Measurements from ENCODE around the gene MNX1.

Gene MNX1

DNA sequence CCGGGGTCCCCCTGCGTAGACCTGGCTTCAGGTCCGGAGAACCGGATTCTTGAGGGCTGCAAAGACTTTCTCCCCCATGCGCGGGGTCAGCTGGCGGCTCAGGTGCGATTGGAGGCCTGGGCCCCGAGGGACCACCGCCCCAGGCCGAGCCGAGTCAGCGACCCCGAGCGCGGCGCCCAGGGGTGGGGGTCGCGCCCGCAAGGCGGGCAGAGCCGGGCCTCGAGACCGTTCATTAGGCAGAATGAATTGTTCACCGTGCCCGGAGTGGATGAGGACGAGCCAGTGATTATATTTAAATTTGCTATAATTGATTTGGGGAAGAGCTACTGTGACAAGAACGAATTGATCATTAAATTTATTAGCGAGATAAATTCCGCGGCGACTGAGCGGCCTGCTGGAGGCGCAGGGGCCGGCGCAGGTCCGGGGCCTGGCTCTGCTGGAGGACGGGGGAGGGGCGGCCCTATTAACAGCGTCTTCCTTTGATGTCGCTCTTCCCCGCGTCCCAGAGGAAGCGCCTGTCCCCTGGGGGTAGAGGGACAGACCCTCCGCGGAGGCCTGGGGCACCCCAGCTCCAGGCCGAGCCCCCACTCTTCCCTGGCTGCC, 7.5 kb downstream of the MNX1 start:
- no peak for DNase-seq (ENCODE audit: low read depth)

DNA sequence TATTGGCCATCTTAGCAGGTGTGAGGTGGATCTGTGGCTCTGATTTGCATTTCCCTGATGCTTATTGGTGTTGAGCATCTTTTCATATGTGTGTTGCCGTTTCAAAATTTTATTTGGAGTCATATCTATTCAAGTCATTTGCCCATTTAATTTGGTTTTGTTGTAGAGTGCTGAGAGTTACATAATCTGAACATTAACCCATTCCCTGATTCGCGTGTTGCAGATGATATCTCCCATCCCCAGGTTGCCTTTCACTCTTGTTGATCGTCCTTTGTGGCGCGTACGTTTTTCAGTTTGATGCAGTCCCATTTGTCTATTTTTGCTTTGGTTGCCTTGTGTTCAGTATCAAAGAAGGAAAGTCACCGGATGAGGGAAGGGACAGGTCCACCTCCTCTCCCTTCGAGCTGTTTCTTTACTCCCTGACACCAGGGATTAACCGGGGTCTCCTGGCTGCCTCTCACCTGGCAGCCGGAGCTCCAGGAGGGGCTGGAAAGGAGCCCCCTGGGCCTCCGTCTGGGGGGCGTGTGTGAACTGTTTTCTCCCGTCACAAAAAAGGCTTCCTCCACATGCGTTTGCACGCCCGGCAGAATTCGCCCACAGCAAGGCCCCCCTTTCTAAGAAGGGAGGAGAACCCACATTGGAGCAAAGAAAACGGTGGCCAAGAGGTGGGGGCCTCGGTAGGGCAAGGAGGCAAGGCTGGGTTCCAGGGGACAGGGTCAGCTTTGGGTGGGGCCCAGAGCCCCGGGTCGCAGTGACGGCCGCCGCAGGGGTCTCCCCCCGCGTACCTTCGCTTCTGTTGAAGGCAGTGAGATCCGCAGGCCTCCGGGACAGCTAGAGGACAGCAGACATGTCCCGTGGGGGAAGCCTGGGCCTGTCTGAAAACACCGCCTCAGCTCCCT, 8.3 kb downstream of the MNX1 start:
- no peak for DNase-seq (ENCODE audit: low read depth)

GRCh38 chr7:157000741-157001653, 9.5 kb downstream of the MNX1 start:
- no peak for DNase-seq (ENCODE audit: low read depth)

GRCh38 chr7:156999958-157000726, 10.3 kb downstream of the MNX1 start:
- no peak for DNase-seq (ENCODE audit: low read depth)

DNA sequence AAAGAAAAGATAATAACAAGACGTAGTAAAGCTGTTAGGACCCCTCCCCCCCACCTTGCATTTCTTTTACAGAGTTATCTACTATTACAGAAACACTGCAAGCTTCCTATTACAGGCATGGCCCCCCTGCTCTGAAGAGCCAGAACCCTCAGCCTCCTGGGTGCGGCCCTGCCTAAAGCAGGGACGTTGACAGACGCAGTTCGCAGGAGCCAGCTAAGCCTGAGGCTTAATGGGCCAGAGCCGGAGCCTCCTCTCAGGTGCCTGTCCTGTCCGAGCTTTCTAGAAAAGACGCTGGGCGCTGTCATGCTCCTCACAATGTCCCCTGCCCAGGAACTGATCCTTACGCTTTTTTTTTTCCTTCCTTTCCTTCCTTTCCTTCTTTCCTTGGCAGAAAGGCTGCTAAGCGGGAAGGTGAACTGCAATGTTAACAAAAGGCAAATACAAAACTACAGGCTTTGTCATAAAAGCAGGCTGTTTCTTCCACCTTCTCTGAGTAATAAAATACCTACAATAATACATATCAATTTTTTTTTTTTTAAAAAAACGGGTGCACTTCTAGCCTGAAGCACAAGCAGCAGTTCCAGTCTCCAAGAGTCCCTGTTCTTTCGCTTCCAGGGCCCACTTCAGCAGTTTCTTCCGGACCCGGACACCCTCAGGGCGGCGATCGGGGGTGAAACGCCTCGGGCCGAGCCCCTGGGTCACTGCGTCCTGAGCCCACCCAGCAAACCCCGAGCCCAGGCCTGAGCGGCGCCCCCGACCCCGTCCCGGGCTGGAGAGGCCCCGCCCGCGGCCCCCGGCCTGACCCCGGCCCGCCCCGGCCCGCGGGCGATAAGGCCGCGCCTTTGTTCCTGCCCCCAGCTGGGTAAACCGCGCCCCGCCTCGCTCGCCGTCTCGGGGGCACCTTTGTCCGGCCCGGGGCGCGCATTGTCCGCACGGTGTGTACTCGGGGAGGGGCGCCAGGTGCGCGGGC, 11.2 kb downstream of the MNX1 start:
- DNase-seq (ENCODE audit: low read depth): no peak

GRCh38 chr7:156994417-156994816, 16.0 kb downstream of the MNX1 start:
- no peak for DNase-seq (ENCODE audit: low read depth)

- DNase-seq (ENCODE audit: low read depth): no peak
Observed at GRCh38 chr7:156993925-156994235, 16.6 kb downstream of the MNX1 start.

- no peak for DNase-seq (ENCODE audit: low read depth)
Observed at GRCh38 chr7:156993021-156993924, 17.2 kb downstream of the MNX1 start.

DNA sequence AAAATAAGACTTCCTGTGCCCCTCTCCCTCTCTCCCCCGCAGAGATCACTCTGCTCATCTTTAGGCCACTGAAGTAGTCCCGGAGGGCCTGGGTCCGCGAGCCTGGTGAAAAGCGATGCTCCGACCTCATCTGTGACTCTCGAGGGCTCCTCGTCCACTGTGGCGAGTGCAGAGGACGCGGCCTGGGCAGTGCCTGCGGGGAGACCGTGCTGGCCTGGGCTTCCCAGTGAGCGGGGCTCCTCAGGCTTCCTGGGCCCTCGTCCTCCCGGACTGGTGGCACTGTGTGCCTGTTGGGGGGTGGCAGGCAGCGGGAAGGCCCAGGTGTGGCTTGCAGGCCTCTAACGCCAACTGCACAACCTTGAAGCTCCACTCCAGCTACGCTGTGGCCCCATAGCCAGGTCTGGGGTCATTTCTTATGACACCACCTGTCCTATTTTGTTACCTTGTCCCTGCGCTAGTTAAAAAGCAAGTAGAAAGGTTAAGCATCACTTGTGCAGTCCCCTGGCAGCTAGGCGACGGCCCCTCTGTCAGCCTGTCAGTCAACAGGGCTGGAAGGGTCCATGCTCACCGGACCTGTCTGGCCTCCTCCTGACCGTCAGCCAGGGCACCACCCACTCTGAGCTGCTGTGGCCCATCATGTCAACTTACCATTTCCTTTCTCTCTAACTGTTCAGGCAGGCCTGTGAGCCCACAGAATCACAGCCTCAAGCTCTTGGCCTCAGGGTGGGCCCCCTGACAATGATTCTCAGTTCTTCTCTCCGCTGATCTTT, 20.5 kb downstream of the MNX1 start:
- DNase-seq (ENCODE audit: low read depth): no peak

DNA sequence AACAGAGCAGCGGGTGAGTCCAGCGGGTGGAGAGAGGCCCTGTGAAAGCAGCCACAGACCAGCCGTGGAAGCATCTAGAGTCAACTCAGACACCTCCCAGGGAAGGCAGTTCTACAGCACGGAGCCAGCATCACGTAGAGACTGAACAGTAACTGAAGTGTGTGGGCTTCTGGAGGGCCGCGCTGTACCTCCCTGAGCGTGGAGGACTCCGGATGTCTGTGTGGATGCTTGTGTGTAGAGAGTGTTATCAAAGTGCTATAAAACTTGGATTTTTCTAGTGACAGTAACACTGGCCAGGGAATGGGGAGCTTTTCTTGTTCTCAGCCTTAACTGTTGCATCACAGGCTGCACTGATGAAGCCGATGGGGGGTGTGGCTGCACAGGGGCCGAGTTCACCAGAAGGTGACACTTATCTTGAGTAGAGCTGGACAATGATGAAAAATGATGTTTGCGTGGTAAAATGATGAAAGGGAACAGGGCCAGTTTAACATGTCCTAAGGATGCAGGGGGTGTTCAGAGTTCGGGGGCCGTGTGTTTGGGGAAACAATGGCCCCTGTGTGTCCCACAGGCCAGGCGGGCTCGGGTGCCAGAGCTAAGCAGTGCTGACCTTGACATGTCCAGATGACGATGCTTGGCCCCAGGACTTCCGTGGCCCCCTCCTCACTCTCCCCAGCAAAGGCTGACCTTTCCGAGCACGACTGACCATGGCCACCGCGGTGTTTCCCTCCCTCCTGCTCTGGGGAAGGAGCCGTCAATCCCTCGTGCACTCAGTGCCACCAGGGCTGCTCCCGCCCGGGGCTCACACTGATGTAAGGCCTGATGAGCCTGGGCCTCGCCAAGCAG, 21.9 kb downstream of the MNX1 start:
- no peak for DNase-seq (ENCODE audit: low read depth)

- DNase-seq (ENCODE audit: low read depth): no peak
Observed at GRCh38 chr7:156986378-156986777, 24.1 kb downstream of the MNX1 start.

DNA sequence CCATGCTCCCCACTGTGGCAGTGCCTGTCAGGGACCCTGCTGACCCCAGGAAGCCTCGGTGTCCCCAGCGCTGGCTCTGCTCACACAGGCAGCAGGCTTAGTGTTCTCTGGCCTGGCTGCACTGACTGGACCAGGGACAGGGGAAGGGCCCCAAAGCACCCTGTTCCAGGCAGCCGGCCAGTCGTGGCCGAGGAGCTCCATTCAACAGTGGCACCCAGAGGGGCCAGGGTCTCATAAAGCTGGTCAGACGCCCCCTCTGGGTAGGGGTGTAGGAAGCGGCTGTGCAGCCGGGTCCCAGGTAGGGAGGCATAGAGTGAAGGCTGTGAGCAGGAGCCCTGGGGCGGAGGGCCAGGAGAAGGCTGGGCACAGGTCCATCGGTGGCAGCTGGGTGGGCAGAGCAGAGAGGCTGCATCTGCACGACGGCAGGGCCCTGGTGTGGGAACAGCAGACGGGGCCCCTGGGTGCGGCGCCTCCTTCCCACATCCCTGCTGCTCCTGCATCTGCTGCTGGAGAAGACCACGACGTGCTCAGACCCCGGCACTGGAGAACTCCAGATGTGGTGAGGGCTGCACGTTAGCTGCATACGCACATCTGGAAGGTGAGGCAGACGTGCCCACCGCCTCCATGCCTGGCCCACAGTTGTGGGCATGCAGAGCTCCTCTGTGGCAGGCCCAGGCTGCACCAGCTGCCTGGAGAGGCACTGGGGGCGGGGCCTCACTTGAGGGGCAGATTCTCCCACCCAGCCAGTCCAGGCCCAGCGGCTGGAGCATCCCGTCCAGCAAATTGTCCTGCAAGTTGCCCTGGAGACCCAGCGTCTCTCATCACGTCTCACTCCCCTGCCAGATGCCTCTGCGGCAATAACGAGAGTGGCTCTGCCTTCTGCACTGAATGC, 25.1 kb downstream of the MNX1 start:
- DNase-seq (ENCODE audit: low read depth): no peak

DNA sequence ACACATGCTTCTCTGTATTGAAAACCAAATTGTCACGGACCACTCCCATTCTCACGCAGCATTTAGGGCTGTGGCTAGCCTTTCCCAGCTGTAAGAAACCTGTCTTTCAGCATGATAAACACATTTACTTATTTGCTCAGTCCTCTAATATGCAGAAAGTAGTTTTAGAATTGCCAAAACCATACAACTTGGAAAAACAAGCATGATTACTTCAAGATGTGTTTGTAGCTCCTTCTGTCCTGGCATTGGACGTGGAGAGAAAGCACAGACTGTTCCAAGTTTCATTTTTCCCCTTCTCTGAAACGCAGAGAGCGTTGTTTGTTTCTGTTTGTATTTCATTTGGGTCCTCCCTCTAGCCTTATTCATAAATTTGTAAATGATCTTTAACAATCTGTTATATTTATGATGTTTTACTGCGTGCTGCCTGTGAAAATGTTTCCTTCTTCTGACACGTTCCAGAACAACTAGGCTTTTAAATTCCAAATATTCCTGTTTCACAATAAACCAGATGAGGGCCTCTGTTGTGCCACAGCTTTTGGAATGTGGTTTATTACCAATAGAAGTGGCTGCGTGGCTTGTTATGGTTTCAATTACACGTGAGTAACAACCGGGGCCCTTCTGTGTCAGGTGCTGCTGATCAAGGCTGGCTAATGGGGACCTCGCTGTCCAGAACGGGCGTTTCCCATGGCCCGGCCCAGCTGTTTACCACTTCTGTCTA, 26.1 kb downstream of the MNX1 start:
- no peak for DNase-seq (ENCODE audit: low read depth)

GRCh38 chr7:156979711-156980110, 30.8 kb downstream of the MNX1 start:
- no peak for DNase-seq (ENCODE audit: low read depth)

GRCh38 chr7:156979007-156979606, 31.4 kb downstream of the MNX1 start:
- DNase-seq (ENCODE audit: low read depth): no peak

DNA sequence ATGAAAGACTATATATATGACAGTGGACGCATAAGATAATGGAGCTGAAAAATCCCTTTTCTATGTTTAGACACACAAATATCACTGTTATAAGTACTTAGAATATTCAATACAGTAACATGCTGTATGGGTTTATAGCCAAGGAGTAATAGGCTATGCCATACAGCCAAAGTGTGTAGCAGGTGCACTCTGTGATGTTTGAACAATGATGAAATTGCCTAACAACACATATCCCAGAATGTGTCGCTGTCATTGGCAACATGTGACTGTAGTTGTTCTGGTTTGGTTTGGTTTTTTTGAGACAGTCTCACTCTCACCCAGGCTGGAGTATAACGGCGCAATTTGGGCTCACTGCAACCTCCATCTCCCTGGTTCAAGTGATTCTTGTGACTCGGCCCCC, 34.8 kb downstream of the MNX1 start:
- no peak for DNase-seq (ENCODE audit: low read depth)

Data from T follicular helper cell (primary cell).